AG04450 (cell line): Measurements from ENCODE around the gene ACR. TPM values are rescaled to one million over a fixed set of nuclear protein-coding genes. Genes with fewer than 3 reads are reported as not detected.

Source experiments
- CTCF ChIA-PET: fragments of 300-600, 350-600 bp; formaldehyde crosslinking; extraction: SDS; loops from one replicate; lab custom pipeline; 2022; ENCODE audit warnings: antibody characterized with exemption, inconsistent platforms; lab: Charles Lee
- POLR2A ChIA-PET: fragments of 350-600 bp; formaldehyde crosslinking; extraction: SDS; loops from one replicate; lab custom pipeline; 2021; ENCODE audit warnings: antibody characterized with exemption, inconsistent platforms; lab: Yijun Ruan, JAX
- DNase-seq: peaks from one replicate; pipeline ENCODE4 v3.0.0-alpha.2; 2011; ENCODE audit warnings: low read depth, low spot score
- H3K27ac ChIP-seq: one replicate; pipeline ENCODE4 v1.5.1; 2012; ENCODE audit warnings: low read depth, low read length, control low read depth
- H3K27me3 ChIP-seq: one replicate; pipeline ENCODE4 v1.6.0; 2012; ENCODE audit warnings: low read length; ENCODE audit not compliant: control insufficient read depth, insufficient read depth
- H3K4me3 ChIP-seq: 2 replicates; pipeline ENCODE4 v1.5.1; 2011; ENCODE audit warnings: mild to moderate bottlenecking, low read depth, low read length, control low read depth
- H3K9me3 ChIP-seq: 2 replicates; pipeline ENCODE4 v1.5.1; 2012; ENCODE audit warnings: low read length; ENCODE audit not compliant: control insufficient read depth, insufficient read depth
- polyA plus RNA-seq: library from polyadenylated mRNA; depleted of rRNA; stranded (reverse); fragments of >200 nt; gene quantifications from 2 replicates; pipeline ENCODE4 v1.2.3, GENCODE V29; 2011
- TF ChIP-seq, protein P1 (sequence below): IDR thresholded peaks from 2 replicates; pipeline ENCODE4 v1.5.1; 2011; ENCODE audit warnings: low read depth, low read length, control low read depth, inconsistent platforms

Gene ACR
- polyA plus RNA-seq, 1 experiment, result not detected

DNA sequence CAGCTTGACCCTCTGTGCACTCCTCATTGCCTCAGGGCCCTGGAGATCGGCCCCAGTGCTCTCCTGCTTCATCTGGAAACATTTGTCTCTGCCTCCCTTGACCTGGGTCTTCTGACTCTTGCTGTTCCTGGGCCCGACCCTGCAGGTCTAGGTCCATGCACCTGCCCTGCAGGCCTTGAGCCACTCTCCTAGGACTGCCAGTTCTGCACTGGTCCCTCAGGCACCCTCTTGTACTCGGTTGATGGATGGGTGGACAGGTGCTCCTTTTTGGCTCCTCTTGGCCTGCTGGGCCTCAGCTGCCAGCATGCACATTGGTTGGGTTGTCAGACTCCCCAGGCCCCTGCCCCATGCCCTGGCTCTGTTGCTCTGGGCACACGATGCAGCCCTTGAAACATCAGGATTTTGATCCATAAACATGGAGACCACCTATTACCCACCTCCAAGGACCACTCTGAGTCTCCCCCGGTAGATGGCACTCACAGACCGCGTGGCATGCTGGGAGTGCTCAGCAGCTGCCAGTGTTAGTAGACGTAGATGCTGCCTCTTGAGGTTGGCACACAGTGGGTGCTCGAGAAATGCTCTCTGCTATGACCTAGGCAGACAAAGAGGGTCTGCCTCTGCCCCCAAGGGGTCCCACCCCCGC is 20.2 kb upstream of the ACR start:
- ChIA-PET POLR2A (no interaction called here), CTCF (no interaction called here)
- Histone ChIP-seq H3K27ac (no peak overlapping the region), H3K9me3 (peaks cover 5% of the 10 kb centered on the region; the same call in 1 of the 2 replicates), H3K4me3 (no peak overlapping the region), H3K27me3 (peaks cover 17% of the 10 kb centered on the region)
- TF ChIP-seq, protein P1, sequence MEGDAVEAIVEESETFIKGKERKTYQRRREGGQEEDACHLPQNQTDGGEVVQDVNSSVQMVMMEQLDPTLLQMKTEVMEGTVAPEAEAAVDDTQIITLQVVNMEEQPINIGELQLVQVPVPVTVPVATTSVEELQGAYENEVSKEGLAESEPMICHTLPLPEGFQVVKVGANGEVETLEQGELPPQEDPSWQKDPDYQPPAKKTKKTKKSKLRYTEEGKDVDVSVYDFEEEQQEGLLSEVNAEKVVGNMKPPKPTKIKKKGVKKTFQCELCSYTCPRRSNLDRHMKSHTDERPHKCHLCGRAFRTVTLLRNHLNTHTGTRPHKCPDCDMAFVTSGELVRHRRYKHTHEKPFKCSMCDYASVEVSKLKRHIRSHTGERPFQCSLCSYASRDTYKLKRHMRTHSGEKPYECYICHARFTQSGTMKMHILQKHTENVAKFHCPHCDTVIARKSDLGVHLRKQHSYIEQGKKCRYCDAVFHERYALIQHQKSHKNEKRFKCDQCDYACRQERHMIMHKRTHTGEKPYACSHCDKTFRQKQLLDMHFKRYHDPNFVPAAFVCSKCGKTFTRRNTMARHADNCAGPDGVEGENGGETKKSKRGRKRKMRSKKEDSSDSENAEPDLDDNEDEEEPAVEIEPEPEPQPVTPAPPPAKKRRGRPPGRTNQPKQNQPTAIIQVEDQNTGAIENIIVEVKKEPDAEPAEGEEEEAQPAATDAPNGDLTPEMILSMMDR, result 0 out of 2 replicates have a peak, but pooled peaks have one; percentile 9
- DNase-seq, result no peak

DNA sequence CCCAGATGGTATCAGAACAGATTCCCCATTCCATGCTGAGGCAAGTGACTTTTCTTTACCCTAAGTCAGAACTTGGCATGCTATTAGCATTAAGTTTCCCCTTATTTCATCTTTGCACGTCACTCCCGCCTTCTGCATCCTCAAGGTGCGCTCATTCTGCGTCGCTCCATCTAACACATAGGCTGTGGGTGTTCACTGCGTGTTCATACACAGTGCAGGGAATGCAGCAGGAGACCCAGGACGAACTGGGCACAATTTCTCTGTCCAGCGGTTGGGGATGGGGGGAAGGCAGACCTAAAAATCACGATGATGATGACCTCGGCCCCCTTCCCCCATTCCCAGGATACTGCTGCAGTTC is 19.7 kb upstream of the ACR start:
- Histone ChIP-seq H3K9me3 (peaks cover 5% of the 10 kb centered on the region; the same call in 1 of the 2 replicates), H3K27ac (no peak overlapping the region), H3K4me3 (no peak overlapping the region), H3K27me3 (peaks cover 17% of the 10 kb centered on the region)
- no peak for DNase-seq
- POLR2A ChIA-PET, result no interaction called here
- TF ChIP-seq, protein P1, result no peak
- CTCF ChIA-PET, result no interaction called here

DNA sequence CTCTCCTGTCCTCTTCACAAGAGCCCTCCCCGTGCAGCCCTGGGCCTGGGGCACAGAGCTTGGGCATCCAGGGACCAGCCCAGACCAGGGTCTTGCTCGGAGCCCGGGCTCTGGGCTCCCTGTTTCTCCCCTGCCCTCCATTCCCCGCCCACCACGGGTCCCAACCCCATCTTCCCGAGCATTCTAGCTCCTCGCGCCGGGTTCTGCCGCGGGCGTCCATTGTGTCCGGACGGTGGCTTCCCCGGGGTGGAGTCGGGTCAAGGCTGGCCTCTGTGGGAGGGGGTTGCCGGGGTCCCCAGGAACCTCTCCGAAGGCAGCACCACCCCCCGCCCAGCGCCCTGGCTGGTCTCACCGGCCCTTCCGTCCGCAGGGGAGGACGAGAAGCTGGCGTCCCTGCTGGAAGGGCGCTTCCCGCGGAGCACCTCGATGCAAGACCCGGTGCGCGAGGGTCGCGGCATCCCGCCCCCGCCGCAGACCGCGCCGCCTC is 18.1 kb upstream of the ACR start:
- no peak for DNase-seq
- Histone ChIP-seq H3K27ac (no peak overlapping the region), H3K27me3 (peaks cover 17% of the 10 kb centered on the region), H3K4me3 (no peak overlapping the region), H3K9me3 (peaks cover 5% of the 10 kb centered on the region; the same call in 1 of the 2 replicates)
- TF ChIP-seq, protein P1, result no peak
- ChIA-PET POLR2A (no interaction called here), CTCF (interaction anchor here (1.2 kb wide), 1 partner anchor 12 kb away, joined by 6 read pairs; no protein-coding TSS in a partner anchor)

DNA sequence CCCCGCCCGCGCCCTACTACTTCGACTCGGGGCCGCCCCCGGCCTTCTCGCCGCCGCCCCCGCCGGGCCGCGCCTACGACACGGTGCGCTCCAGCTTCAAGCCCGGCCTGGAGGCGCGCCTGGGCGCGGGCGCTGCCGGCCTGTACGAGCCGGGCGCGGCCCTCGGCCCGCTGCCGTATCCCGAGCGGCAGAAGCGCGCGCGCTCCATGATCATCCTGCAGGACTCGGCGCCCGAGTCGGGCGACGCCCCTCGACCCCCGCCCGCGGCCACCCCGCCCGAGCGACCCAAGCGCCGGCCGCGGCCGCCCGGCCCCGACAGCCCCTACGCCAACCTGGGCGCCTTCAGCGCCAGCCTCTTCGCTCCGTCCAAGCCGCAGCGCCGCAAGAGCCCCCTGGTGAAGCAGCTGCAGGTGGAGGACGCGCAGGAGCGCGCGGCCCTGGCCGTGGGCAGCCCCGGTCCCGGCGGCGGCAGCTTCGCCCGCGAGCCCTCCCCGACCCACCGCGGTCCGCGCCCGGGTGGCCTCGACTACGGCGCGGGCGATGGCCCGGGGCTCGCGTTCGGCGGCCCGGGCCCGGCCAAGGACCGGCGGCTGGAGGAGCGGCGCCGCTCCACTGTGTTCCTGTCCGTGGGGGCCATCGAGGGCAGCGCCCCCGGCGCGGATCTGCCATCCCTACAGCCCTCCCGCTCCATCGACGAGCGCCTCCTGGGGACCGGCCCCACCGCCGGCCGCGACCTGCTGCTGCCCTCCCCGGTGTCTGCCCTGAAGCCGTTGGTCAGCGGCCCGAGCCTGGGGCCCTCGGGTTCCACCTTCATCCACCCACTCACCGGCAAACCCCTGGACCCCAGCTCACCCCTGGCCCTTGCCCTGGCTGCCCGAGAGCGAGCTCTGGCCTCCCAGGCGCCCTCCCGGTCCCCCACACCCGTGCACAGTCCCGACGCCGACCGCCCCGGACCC is 17.4 kb upstream of the ACR start:
- Histone ChIP-seq H3K4me3 (no peak overlapping the region), H3K27me3 (peaks cover 17% of the 10 kb centered on the region), H3K27ac (no peak overlapping the region), H3K9me3 (peaks cover 5% of the 10 kb centered on the region; the same call in 1 of the 2 replicates)
- CTCF ChIA-PET, result interaction anchor here (1.2 kb wide), 1 partner anchor 12 kb away, joined by 6 read pairs; no protein-coding TSS in a partner anchor
- no peak for DNase-seq
- TF ChIP-seq, protein P1, result no peak
- POLR2A ChIA-PET, result no interaction called here
